GM21381 (cell line): ENCODE measurements around the gene OR13H1.
"Not testable (repeated sequence)": the region's sequence is repeated elsewhere in the genome, so short reads cannot be mapped to it uniquely, and the experiment has no call there.

Experiments used
- ATAC-seq: cut with Tn5 transposase; IDR thresholded peaks from one replicate; pipeline ENCODE4 v1.9.1; 2021; ENCODE audit warnings: mild to moderate bottlenecking, moderate library complexity; ENCODE audit not compliant: unreplicated experiment

OR13H1 gene, protein sequence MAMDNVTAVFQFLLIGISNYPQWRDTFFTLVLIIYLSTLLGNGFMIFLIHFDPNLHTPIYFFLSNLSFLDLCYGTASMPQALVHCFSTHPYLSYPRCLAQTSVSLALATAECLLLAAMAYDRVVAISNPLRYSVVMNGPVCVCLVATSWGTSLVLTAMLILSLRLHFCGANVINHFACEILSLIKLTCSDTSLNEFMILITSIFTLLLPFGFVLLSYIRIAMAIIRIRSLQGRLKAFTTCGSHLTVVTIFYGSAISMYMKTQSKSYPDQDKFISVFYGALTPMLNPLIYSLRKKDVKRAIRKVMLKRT

GRCh38 chrX:131543774-131544173, at the start of gene OR13H1:
TSS of gene OR13H1 (plus strand) at chrX:131544074. CDS start at chrX:131544074, 0 bp downstream.
- ATAC-seq, result no peak

DNA sequence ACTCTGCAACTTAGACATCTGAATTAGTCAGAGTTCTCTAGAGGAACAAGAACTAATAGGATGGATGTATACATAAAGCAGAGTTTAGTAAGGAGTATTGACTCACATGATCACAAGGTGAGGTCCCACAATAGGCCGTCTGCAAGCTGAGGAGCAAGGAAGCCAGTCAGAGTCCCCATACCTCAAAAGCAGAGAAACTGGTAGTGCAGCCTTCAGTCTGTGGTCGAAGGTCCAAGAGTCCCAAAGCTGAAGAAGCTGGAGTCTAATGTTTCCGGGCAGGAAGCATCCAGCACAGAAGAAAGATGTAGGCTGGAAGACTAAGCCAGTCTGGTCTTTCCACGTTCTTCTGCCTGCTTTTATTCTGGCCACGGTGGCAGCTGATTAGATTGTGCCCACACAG, 42.3 kb upstream of the OR13H1 start:
- not testable (repeated sequence) for ATAC-seq

- ATAC-seq, result no peak
These were observed 30.5 kb upstream of the OR13H1 start for GRCh38 chrX:131513159-131513914.

GRCh38 chrX:131521824-131522223, 22.1 kb upstream of the OR13H1 start:
- no peak for ATAC-seq

- no peak for ATAC-seq
These were observed 344 bp downstream of the OR13H1 start for GRCh38 chrX:131544218-131544617.

GRCh38 chrX:131549011-131549410, 5.1 kb downstream of the OR13H1 start:
- ATAC-seq, result no peak

DNA sequence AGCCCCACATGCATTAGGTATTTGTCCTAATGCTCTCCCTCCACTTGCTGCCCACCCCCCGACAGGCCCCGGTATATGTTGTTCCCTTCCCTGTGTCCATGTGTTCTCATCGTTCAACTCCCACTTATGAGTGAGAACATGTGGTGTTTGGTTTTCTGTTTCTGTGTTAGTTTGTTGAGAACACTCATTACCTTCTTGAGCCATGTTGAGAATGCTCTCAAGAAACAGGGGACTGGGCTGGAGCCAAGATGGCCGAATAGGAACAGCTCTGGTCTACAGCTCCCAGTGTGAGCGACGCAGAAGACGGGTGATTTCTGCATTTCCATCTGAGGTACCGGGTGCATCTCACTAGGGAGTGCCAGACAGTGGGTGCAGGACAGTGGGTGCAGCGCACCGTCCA, 8.6 kb downstream of the OR13H1 start:
- not testable (repeated sequence) for ATAC-seq

DNA sequence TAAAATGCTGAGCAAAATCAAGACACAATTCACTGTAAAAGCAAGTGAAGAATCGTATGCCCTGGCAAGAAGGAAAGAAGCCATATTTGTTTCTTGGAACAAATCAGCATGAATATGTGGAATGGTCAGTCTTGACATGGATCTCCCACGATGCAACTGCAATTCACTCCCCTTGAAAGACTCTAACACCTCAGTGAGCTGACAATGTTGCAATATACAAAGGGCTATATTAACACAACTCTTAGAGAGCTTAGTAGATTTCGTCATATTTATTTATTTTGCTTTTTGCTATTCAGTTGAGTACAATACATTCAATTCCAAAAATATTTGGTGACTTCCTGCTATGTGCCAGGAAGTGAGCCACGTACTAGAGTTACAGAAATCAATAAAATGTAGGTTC, 14.7 kb downstream of the OR13H1 start:
- ATAC-seq, result no peak

DNA sequence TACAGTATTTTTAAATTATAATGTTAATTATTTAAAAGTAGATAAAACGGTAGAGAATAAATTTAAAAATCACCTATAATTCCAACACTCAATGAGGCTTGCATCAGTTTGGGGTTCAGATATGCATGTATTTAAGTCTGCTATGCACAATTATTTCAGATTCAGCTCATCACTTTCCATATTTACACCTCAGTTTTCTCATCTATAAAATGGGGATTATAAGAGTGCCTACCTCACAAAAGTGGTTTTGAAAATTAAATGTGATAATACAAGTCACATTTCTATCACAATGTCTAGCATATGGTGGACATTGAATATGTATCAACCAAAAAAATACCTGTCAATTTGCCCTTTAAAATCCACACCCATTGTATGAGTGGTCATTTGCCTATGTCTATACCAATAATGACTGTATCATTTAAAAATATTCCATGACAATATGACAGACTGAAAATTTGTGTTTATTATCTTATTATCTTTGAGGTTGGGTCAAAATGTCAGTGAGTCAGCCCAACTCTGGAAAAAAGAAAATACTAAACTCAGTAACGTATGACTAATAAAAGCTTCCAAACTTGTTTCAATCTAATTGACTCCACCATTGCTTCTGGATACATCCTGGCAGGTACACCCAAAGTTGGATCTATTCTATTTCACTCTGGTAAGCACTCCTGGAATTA, 20.8 kb downstream of the OR13H1 start:
- ATAC-seq, result no peak

- ATAC-seq, result no peak
These were observed 22.0 kb downstream of the OR13H1 start for GRCh38 chrX:131565909-131566308.

DNA sequence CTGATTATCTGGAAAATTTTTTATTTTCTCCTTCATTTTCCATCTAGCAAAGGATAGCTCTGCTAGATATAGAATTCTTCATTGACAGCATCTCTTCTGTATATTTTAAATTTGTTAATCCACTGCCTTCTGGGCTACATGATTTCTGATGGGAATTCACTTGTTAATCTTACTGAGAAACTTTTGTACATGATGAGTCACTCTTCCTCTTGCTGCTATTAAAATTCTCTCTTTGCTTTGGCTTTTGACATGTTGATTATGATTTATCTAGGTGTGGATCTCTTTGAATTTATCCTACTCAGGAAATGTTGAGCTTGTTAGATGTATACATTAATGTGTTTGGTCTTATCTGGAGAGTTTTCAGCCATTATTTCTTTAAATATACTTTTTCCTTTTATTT, 27.5 kb downstream of the OR13H1 start:
- ATAC-seq, result no peak

- ATAC-seq, result no peak
These were observed 28.6 kb downstream of the OR13H1 start for GRCh38 chrX:131572372-131573014.

DNA sequence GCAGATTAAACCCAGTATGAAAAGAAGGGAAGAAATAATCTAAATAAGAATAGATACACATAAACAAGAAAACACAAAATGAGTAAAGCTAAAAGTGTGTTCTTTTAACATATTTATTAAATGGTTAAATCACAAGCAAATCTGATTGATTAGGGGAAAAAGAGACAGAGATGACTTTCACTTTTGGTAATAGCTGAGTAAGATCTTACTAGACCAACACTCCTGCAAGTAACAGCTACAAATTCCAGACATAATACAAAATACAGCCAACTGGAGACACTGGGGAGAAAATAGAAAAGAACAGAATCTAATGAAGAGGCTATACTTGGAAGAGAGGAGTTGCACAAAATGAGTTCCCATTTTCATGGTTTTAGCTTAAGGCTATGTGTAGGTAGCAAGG, 33.5 kb downstream of the OR13H1 start:
- no peak for ATAC-seq

DNA sequence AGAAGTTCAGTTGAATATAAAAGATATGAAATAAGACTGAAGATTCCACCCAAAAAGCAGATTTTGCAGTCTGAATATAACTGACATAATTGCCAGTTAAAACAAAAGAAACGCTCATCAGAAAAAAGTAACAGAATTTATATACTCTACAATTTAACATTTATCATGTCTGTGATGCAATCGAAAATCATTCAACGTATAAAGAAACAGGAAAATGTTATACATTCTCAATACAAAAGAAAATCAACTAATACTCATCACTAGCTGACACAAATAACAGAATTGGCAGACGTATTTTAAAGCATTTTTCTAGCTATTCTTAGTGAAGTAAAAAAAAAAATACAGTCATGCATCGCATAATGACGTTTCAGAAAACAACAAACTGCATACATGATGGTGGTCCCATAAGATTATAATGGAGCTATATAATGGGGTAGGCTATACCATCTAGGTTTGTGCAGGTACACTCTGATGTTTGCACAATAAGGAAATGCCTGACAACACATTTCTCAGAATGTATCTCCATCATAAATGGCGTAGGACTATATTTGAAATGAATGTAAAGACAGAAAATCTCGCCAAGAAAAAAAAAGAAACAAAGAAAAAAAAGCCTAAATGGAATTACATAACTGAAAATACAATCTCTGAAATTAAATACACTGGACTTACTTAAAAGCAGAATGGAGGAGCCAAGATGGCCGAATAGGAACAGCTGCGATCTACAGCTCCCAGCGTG, 34.3 kb downstream of the OR13H1 start:
- no peak for ATAC-seq

- ATAC-seq, result not testable (repeated sequence)
These were observed 35.0 kb downstream of the OR13H1 start for GRCh38 chrX:131578735-131579367.

- no peak for ATAC-seq
These were observed 45.1 kb downstream of the OR13H1 start for GRCh38 chrX:131588995-131589394.
